Measurements from ENCODE around the gene CRIM1.

- TF ChIP-seq YY1 (IDR thresholded peaks at IDR 0.05; ENCODE audit: insufficient read depth, insufficient read length): no peak
- no peak for TF ChIP-seq ZNF274 (IDR thresholded peaks at IDR 0.05; ENCODE audit: low read depth, low read length)
Observed at GRCh38 chr2:36411962-36412444, 56.4 kb downstream of the CRIM1 start.
